ENCODE results near the gene CBFB. TPM values are rescaled to one million over a fixed set of nuclear protein-coding genes. Genes with fewer than 3 reads are reported as not detected.

The CBFB gene
- total and polyA plus RNA-seq, 2 of the 4 experiments (the other 2 are of a cell fraction) = 44.2 to 48.0 TPM

- Histone ChIP-seq H2AFZ (replicated peaks; ENCODE audit: low read length, poor library complexity) (no peak overlapping the region), H3K4me2 (ENCODE audit: low read depth, low read length) (no peak overlapping the region), H4K91ac (ENCODE audit: insufficient read depth, low read depth, low read length) (no peak overlapping the region), H4K20me1 (ENCODE audit: insufficient read depth, low read length) (no peaks in the 10 kb centered on the region), H3K36me3 (ENCODE audit: control insufficient read depth, insufficient read depth, low read length) (no peaks in the 10 kb centered on the region), H3K4me1 (ENCODE audit: control insufficient read depth, insufficient read depth, low read length) (no peaks in the 10 kb centered on the region; the same call in 1 of the 2 replicates), H2AK9ac (replicated peaks; ENCODE audit: low read depth, low read length, poor library complexity) (no peak overlapping the region), H2BK20ac (ENCODE audit: low read depth, low read length) (no peak overlapping the region), H3K9ac (ENCODE audit: low read depth, low read length) (no peak overlapping the region), H3K18ac (ENCODE audit: low read depth, low read length) (no peak overlapping the region), H3K4ac (ENCODE audit: low read depth, low read length) (no peak overlapping the region), H3K79me1 (ENCODE audit: low read depth in 1 of 2, low read length in 2 of 2) (no peaks in the 10 kb centered on the region), H3K27ac (ENCODE audit: insufficient read depth, low read length) (no peak overlapping the region), H3K14ac (replicated peaks; ENCODE audit: low read depth, low read length) (no peak overlapping the region), H3K27me3 (ENCODE audit: control insufficient read depth, insufficient read depth, low read length) (peaks cover 14% of the 10 kb centered on the region), H2BK120ac (ENCODE audit: low read depth, low read length) (no peak overlapping the region), H4K5ac (ENCODE audit: low read depth, low read length) (no peak overlapping the region), H4K8ac (ENCODE audit: low read depth in 2 of 2, low read length in 2 of 2) (no peak overlapping the region), H2AK5ac (ENCODE audit: low read depth, low read length) (no peak overlapping the region), H3K4me3 (ENCODE audit: insufficient read depth, low read depth, low read length) (no peak overlapping the region), H3K9me1 (ENCODE audit: insufficient read depth, low read length) (no peaks in the 10 kb centered on the region), H3K56ac (ENCODE audit: extremely low read depth, insufficient read depth, low read length) (no peak overlapping the region), H3K9me3 (ENCODE audit: control insufficient read depth, insufficient read depth, low read length) (no peaks in the 10 kb centered on the region), H3K23ac (ENCODE audit: low read depth, low read length) (no peak overlapping the region), H2BK15ac (ENCODE audit: low read depth, low read length) (no peak overlapping the region), H2BK5ac (ENCODE audit: low read depth, low read length, poor library complexity, severe bottlenecking) (no peak overlapping the region)
- WGBS, 2 experiments (ENCODE audit: extremely low coverage in 2 of 2, insufficient read length in 1 of 2) = no CpG with 5 or more reads among the region's 12 CpGs
- peak; percentile 38 for DNase-seq
- intact Hi-C loops (cut with micrococcal nuclease) = no loop called here
- peak; percentile 57 for ATAC-seq (ENCODE audit: low read depth)
- BruUV-seq (replicated peaks) = no TSS peak
- CTCF ChIA-PET = no interaction called here
- TF ChIP-seq MAFK (IDR thresholded peaks at IDR 0.05; ENCODE audit: low read depth, low read length) (no peak), CHD1 (IDR thresholded peaks at IDR 0.05; ENCODE audit: low read depth, low read length) (no peak), BHLHE40 (IDR thresholded peaks at IDR 0.05; ENCODE audit: low read depth, low read length) (no peak), RFX5 (IDR thresholded peaks at IDR 0.05; ENCODE audit: low read depth, low read length) (no peak), FOS (IDR thresholded peaks at IDR 0.05; ENCODE audit: low read depth, low read length) (0 out of 2 replicates have a peak, but pooled peaks have one; percentile 23), RAD21 (IDR thresholded peaks at IDR 0.05; ENCODE audit: low read length) (no peak), CEBPB (IDR thresholded peaks at IDR 0.05; ENCODE audit: low read depth, low read length) (no peak; the same call in 1 of the 2 replicates), RCOR1 (IDR thresholded peaks at IDR 0.05; ENCODE audit: insufficient replicate concordance, low read length) (no peak)
- dilution Hi-C loops (cut with HindIII; ENCODE audit: low sequenced_read_pairs, unreplicated experiment) = no loop called here
- POLR2A ChIA-PET (ENCODE audit: unreplicated experiment) = no interaction called here
- in situ Hi-C loops (cut with MboI; ENCODE audit: low sequenced_read_pairs) = no loop called here
Observed at GRCh38 chr16:67006930-67007658, 21.9 kb upstream of the CBFB start.

All from IMR-90 (cell line).